Measurements from ENCODE around the gene SDK1.
"Not testable (repeated sequence)": the region's sequence is repeated elsewhere in the genome, so short reads cannot be mapped to it uniquely, and the experiment has no call there.

Gene SDK1

DNA sequence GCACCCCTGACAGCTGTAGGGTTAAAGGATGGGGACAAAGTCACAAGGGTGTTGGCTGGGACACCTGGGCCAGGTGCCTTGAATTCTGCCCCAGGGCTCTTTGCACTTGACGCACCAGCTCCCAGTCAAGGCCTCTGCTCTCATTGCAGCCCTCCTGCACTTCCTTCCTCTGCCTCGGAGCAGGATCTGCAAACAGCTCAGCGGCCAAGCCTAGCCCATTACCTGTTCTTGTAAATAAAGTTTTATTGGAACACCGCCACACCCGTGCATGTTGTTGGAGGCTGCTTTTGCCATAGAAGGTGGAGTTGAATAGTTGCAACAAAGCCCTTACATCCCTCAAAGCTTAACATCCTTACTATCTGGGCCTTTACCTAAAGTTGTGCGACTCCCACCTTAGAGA is 897.2 kb downstream of the SDK1 start:
- DNase-seq = no peak

DNA sequence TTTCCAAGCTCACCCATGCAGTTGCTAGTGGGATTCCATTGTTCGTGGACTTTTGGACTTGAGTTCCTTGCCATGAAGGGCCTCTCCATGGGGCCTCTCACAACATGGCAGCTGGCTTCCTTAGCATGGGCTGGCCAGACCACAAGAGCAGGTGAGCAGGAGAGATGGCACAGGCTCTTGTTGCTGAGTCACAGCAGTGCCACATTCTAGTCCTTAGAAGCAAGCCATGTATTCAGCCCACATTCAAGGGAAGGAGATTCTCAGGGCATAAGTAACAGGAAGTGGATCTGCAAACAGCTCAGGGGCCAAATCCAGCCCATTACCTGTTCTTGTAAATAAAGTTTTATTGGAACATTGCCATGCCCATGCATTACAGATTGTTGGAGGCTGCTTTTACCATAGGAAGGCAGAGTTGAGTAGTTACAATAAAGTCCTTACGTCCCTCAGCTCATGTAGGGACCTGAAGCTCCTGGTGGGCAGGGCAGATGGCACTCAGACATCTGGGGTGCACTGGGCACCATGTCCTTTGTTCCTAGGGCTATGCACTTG is 899.6 kb downstream of the SDK1 start:
- DNase-seq = no peak

DNA sequence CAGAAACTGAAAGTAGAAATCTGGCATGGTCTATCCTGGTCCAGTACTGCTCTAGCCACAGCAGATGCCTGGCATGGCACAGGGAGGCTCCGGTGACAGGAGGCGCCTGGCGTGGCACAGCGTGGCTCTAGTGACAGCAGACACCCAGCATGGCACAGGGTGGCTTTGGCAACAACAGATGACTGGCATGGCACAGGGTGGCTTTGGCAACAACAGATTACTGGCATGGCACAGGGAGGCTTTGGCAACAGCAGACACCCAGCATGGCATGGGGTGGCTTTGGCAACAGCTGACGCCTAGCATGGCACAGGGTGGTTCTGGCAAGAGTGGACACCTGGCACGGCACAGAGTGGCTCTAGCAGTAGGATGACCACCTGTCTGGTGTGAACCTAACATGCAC is 900.5 kb downstream of the SDK1 start:
- no peak for DNase-seq

GRCh38 chr7:4202154-4202736 is 901.2 kb downstream of the SDK1 start:
- no peak for DNase-seq

- no peak for DNase-seq
These were observed 901.9 kb downstream of the SDK1 start for GRCh38 chr7:4202954-4203353.

- DNase-seq = no peak
These were observed 902.8 kb downstream of the SDK1 start for GRCh38 chr7:4203626-4204512.

GRCh38 chr7:4204513-4205165 is 903.6 kb downstream of the SDK1 start:
- DNase-seq = no peak

- DNase-seq = no peak
These were observed 904.8 kb downstream of the SDK1 start for GRCh38 chr7:4205828-4206227.

GRCh38 chr7:4207011-4207410 is 906.0 kb downstream of the SDK1 start:
- no peak for DNase-seq

DNA sequence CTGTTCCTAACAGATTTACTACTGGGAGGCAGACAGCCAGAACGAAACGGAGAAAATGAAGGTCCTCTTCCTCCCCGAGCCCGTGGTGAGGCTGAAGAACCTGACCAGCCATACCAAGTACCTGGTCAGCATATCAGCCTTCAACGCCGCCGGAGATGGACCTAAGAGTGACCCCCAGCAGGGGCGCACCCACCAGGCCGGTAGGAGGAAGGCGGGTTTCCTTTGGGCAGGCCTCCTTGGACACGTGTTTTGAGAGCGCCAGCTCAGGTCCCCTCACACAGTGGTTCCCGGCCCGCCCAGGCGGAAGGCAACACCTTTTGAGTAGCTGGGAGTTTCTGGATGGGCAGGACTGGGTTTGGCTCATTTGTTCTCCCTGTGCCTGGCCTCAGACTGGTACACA is 907.0 kb downstream of the SDK1 start:
- no peak for DNase-seq

DNA sequence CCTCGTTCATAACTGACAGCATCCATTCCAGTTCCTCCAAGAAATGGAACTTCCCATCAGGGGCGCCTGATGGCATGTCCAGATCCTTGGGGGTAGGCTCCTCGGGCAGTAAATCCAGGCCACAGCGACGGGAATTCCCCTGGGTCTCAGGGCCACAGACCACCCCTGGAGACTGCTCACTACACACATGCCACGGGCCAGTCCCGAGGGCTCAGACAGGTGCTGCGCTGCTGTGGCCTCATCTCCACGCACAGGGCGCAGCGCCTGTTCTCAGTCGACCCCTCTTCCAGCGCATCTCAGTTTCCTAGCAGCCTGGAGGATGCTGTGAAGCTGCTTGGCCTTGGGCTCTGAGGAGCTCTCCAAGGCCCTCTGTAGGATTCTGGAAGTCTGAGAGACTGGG is 907.5 kb downstream of the SDK1 start:
- DNase-seq = no peak

GRCh38 chr7:4209126-4209525 is 908.1 kb downstream of the SDK1 start:
- no peak for DNase-seq

GRCh38 chr7:4209966-4210365 is 908.9 kb downstream of the SDK1 start:
- no peak for DNase-seq

- DNase-seq = no peak
These were observed 909.8 kb downstream of the SDK1 start for GRCh38 chr7:4210821-4211220.

DNA sequence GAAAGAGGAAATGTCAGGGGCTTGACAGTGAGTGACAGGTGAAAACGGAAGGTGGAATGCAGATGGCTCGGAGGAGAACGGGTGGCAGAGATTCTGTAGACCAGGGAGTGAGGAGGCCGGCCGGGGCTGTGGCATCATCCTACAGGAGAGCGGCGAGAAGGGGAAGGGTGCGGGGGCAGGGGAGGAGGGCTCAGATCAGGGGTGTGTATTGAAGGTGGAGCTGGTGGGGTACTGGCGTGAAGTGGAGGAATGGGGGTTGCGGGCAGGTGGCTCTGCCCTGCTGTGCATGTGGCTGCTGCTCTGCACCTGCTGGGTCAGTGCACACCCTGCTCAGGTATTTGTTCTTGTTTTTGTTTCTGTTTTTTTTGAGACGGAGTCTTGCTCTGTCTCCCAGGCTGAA is 910.2 kb downstream of the SDK1 start:
- DNase-seq = no peak

GRCh38 chr7:4212376-4212775 is 911.3 kb downstream of the SDK1 start:
- no peak for DNase-seq

DNA sequence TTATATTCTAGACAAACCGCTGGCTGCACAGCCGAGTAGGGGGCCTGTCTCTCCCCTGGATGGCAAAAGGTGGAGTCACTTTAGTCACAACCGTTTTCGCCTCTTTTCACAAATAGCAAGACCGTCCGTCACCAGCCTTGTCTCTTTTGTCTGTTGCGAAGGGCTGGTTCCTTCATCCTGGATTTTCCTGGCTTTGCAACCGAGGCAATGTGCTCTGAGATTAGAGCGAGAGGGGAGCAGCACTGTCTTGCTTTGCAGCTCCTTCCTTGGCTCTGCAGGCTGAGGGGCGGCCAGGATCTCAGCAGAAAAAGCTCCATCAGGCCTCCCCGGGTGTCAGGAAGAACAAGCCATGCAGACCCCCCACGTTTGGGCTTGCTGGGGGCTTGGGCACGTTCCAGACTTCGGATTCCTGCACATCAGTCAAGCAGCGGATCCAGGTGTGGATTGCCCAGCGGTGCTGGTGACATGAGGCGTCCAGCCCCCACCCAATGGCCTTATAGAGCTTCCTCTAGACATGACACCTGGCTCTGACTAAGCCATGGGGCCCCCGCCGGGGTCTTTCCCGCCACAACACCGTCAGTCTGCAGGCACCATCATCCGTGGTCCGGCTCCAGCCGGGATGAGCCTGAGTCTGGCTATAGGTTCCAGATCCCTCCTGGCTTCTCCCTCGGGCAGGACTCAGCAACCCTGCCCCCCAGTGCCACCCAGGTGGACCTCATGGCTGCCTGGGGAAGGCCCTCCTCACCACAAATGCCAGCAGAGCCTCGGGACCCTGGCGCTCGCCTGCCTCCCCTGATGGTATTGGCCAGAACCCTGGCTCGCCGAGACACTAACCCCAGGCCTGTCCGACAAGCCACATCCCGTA is 913.5 kb downstream of the SDK1 start:
- DNase-seq = no peak

GRCh38 chr7:4215176-4215720 is 914.2 kb downstream of the SDK1 start:
- no peak for DNase-seq

GRCh38 chr7:4216016-4216415 is 915.0 kb downstream of the SDK1 start:
- DNase-seq = no peak

DNA sequence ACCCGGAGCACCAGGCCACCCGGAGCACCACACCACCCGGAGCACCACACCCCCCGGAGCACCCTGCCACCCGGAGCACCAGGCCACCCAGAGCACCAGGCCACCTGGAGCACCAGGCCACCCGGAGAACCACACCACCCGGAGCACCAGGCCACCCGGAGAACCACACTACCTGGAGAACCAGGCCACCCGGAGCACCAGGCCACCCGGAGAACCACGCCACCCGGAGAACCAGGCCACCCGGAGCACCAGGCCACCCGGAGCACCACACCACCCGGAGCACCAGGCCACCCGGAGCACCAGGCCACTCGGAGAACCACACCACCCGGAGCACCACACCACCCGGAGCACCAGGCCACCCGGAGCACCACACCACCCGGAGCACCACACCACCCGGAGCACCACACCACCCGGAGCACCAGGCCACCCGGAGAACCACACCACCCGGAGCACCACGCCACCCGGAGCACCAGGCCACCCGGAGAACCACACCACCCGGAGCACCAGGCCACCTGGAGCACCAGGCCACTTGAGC is 916.1 kb downstream of the SDK1 start:
- not testable (repeated sequence) for DNase-seq

DNA sequence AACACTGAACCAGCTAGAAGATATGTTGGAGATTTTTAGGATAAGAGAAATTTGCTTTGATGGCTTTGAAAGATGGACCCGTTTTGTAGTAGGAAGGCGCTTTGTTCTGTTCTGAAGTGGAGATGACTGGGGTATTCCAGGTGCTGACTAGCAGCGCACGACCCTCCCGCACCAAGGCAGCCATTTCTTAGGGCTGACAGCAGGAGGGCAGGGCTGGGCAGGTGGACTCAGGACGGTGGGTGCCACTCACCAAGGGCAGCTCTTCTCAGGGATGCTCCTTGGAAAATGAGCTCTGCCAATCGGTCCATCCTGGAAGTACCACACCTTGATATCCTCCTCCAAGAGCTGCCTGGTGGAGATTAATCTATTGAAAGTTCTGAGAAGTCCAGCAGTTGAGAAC is 917.4 kb downstream of the SDK1 start:
- no peak for DNase-seq

DNA sequence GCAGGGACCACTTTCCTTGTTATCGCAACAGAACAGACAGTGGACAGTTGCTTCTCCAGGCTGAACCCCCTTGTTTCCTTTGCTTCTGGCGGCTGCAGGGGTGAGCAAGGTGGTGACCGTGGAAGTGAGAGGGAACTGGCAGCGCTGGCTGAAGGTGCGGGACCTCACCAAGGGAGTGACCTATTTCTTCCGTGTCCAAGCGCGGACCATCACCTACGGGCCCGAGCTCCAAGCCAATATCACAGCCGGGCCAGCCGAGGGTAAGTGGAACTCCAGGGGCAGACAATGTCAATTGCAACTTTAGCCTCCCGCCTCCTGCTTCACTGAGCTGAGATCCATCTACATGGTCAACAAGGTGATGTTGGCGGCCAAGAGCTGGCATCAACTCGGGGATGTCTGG is 919.0 kb downstream of the SDK1 start:
- DNase-seq = no peak

All from NCI-H2227 treated with DMSO at 0.1 percent for 48 hours (cell line).